Hepatocyte (in vitro differentiated cells): ENCODE measurements around the gene HSDL2. TPM values are rescaled to one million over a fixed set of nuclear protein-coding genes. Genes with fewer than 3 reads are reported as not detected.

Experiments
- DNase-seq: peaks from one replicate; pipeline ENCODE4 v3.0.0-alpha.2; 2016; ENCODE audit warnings: low spot score
- H2AFZ ChIP-seq: fragments of 200-600 bp; sonication (generic); 2 replicates; pipeline ENCODE4 v1.6.0; 2016; ENCODE audit warnings: antibody characterized with exemption, mild to moderate bottlenecking
- H3K27ac ChIP-seq: fragments of 200-600 bp; sonication (generic); 2 replicates; pipeline ENCODE4 v1.5.1; 2016; ENCODE audit warnings: mild to moderate bottlenecking
- H3K27me3 ChIP-seq: fragments of 200-600 bp; sonication (generic); 2 replicates; pipeline ENCODE4 v1.6.1; 2016
- H3K36me3 ChIP-seq: fragments of 200-600 bp; sonication (generic); replicated peaks from 2 replicates; pipeline ENCODE4 v1.5.1; 2016; ENCODE audit warnings: low read depth; ENCODE audit not compliant: insufficient read depth
- H3K4me1 ChIP-seq: fragments of 200-600 bp; sonication (generic); 2 replicates; pipeline ENCODE4 v1.5.1; 2016; ENCODE audit warnings: mild to moderate bottlenecking, moderate library complexity; ENCODE audit not compliant: insufficient read depth
- H3K4me2 ChIP-seq: fragments of 200-600 bp; sonication (generic); 2 replicates; pipeline ENCODE4 v1.6.0; 2016
- H3K4me3 ChIP-seq: fragments of 200-600 bp; sonication (generic); 2 replicates; pipeline ENCODE4 v1.5.1; 2016; ENCODE audit warnings: mild to moderate bottlenecking
- H3K79me2 ChIP-seq: fragments of 200-600 bp; sonication (generic); 2 replicates; pipeline ENCODE4 v1.6.0; 2017; ENCODE audit warnings: mild to moderate bottlenecking
- H3K9me2 ChIP-seq: fragments of 200-600 bp; sonication (generic); replicated peaks from 2 replicates; pipeline ENCODE4 v1.6.0; 2017; ENCODE audit warnings: mild to moderate bottlenecking; ENCODE audit not compliant: insufficient read depth
- H3K9me3 ChIP-seq: fragments of 200-600 bp; sonication (generic); 2 replicates; pipeline ENCODE4 v1.5.1; 2016; ENCODE audit warnings: low read depth, mild to moderate bottlenecking
- H4K20me1 ChIP-seq: fragments of 200-600 bp; sonication (generic); 2 replicates; pipeline ENCODE4 v1.6.0; 2016; ENCODE audit warnings: mild to moderate bottlenecking; ENCODE audit not compliant: insufficient read depth, poor library complexity, severe bottlenecking
- CTCF ChIP-seq: fragments of 200-600 bp; sonication (generic); IDR thresholded peaks from 2 replicates; pipeline ENCODE4 v1.5.1; 2016; ENCODE audit warnings: antibody characterized with exemption, mild to moderate bottlenecking; ENCODE audit not compliant: poor library complexity
- EZH2 ChIP-seq: fragments of 200-600 bp; sonication (generic); IDR thresholded peaks from 2 replicates; pipeline ENCODE4 v1.6.1; 2016; ENCODE audit warnings: antibody characterized with exemption, mild to moderate bottlenecking, borderline replicate concordance
- EZH2phosphoT487 ChIP-seq: fragments of 200-600 bp; sonication (generic); IDR thresholded peaks from one replicate; pipeline ENCODE4 v1.6.1; 2018; ENCODE audit warnings: antibody characterized with exemption, mild to moderate bottlenecking, low read depth, moderate library complexity; ENCODE audit not compliant: unreplicated experiment, severe bottlenecking
- WGBS: methylation state at CpG from one replicate; pipeline ENCODE4 v1.1.6; 2016; ENCODE audit warnings: low lambda C conversion rate; ENCODE audit errors: missing lambda C conversion rate; 5-methylcytosine and 5-hydroxymethylcytosine counted together
- polyA plus RNA-seq: library from polyadenylated mRNA; unstranded; fragments of >200 nt; fragmentation: Nextera tagmentation; extraction: Ambion mirVana; gene quantifications from 2 replicates; pipeline ENCODE4 v1.2.1, GENCODE V29; 2016
- total RNA-seq: library from RNA; depleted of rRNA; stranded (reverse); fragments of >200 nt; gene quantifications from 2 replicates; pipeline ENCODE4 v1.2.3, GENCODE V29; 2014

Gene HSDL2
- total and polyA plus RNA-seq, 2 experiments from 2014 or later, result 50.0 to 97.3 TPM

GRCh38 chr9:112505086-112505485 is 125.2 kb downstream of the HSDL2 start:
- H3K9me3 ChIP-seq, result no peaks in the 10 kb centered on the region
- H3K4me2 ChIP-seq, result peak overlapping the region; percentile 48
- peaks cover 30% of the 10 kb centered on the region for H3K4me1 ChIP-seq
- TF ChIP-seq EZH2phosphoT487 (no peak), CTCF (no peak), EZH2 (no peak)
- H3K79me2 ChIP-seq, result peaks cover 75% of the 10 kb centered on the region
- WGBS, result 68% methylated on average over 4 of the region's 4 CpGs
- no peaks in the 10 kb centered on the region for H3K9me2 ChIP-seq
- H3K4me3 ChIP-seq, result no peak overlapping the region
- H3K36me3 ChIP-seq, result no peaks in the 10 kb centered on the region
- H3K27me3 ChIP-seq, result no peaks in the 10 kb centered on the region
- H4K20me1 ChIP-seq, result peaks cover 2% of the 10 kb centered on the region
- H2AFZ ChIP-seq, result no peak overlapping the region
- peak; percentile 14 for DNase-seq
- H3K27ac ChIP-seq, result peak overlapping the region; percentile 85

GRCh38 chr9:112505607-112506006 is 125.7 kb downstream of the HSDL2 start:
- peak overlapping the region; percentile 48 for H3K4me2 ChIP-seq
- no peaks in the 10 kb centered on the region for H3K9me3 ChIP-seq
- no peak for TF ChIP-seq EZH2phosphoT487
- no peak for TF ChIP-seq CTCF
- no peak for TF ChIP-seq EZH2
- H4K20me1 ChIP-seq, result peaks cover 2% of the 10 kb centered on the region
- peaks cover 75% of the 10 kb centered on the region for H3K79me2 ChIP-seq
- H3K4me1 ChIP-seq, result peaks cover 34% of the 10 kb centered on the region
- H3K27ac ChIP-seq, result peak overlapping the region; percentile 85
- H3K9me2 ChIP-seq, result no peaks in the 10 kb centered on the region
- no peak overlapping the region for H2AFZ ChIP-seq
- no peaks in the 10 kb centered on the region for H3K27me3 ChIP-seq
- WGBS, result 29% methylated on average over 4 of the region's 4 CpGs
- DNase-seq, result peak; percentile 72
- H3K4me3 ChIP-seq, result no peak overlapping the region
- H3K36me3 ChIP-seq, result no peaks in the 10 kb centered on the region

- WGBS, result 73% methylated on average over 2 of the region's 2 CpGs
- no peak for DNase-seq
- Histone ChIP-seq H3K9me3 (no peaks in the 10 kb centered on the region), H3K79me2 (peaks cover 75% of the 10 kb centered on the region), H2AFZ (no peak overlapping the region), H3K4me1 (peaks cover 37% of the 10 kb centered on the region), H3K4me3 (no peak overlapping the region), H3K9me2 (no peaks in the 10 kb centered on the region), H3K27me3 (no peaks in the 10 kb centered on the region), H3K27ac (peak overlapping the region; percentile 85), H4K20me1 (peaks cover 2% of the 10 kb centered on the region), H3K36me3 (no peaks in the 10 kb centered on the region), H3K4me2 (peak overlapping the region; percentile 48)
- TF ChIP-seq CTCF (no peak), EZH2phosphoT487 (no peak), EZH2 (no peak)
Observed at GRCh38 chr9:112506571-112506970, 126.7 kb downstream of the HSDL2 start.
